ENCODE measurements around the gene TUT1. TPM values are rescaled to one million over a fixed set of nuclear protein-coding genes. Genes with fewer than 3 reads are reported as not detected.

The TUT1 gene
- total and polyA plus RNA-seq, 2 experiments from 2014 or later: 12.8 to 22.2 TPM

GRCh38 chr11:62605902-62606301 lies 14.6 kb upstream of the TUT1 start:
- Histone ChIP-seq H3K9me2 (ENCODE audit: insufficient read depth) (no peaks in the 10 kb centered on the region), H3F3A (replicated peaks; ENCODE audit: low read depth) (peaks cover 20% of the 10 kb centered on the region), H3K27me3 (ENCODE audit: insufficient read depth) (peaks cover 31% of the 10 kb centered on the region), H3K4me1 (ENCODE audit: insufficient read depth) (peaks cover 8% of the 10 kb centered on the region; the same call in 1 of the 2 replicates), H3K4me3 (no peak overlapping the region), H3K36me3 (ENCODE audit: insufficient read depth) (no peaks in the 10 kb centered on the region), H3K4me2 (no peak overlapping the region), H3K27ac (ENCODE audit: low read depth) (no peak overlapping the region), H3K79me2 (replicated peaks; ENCODE audit: insufficient read depth) (peaks cover under 1% of the 10 kb centered on the region; the same call in 1 of the 2 replicates), H2AFZ (no peak overlapping the region), H4K20me1 (replicated peaks; ENCODE audit: insufficient read depth) (0 out of 2 replicates have a peak, but pooled peaks cover 6% of the 10 kb centered on the region)
- Mint-ChIP-seq H3K27ac (no peak overlapping the region), H3K36me3 (ENCODE audit: low read depth) (peaks cover 11% of the 10 kb centered on the region; the same call in 2 of the 3 replicates), H3K4me1 (peaks cover 54% of the 10 kb centered on the region), H3K9me3 (no peaks in the 10 kb centered on the region; the same call in 2 of the 3 replicates), H3K27me3 (ENCODE audit: insufficient read depth, low read depth, poor library complexity) (peaks cover 36% of the 10 kb centered on the region), H3K4me3 (no peak overlapping the region)
- ATAC-seq (no peak), DNase-seq (ENCODE audit: low spot score) (no peak)
- TF ChIP-seq REST (IDR thresholded peaks at IDR 0.05; ENCODE audit: unreplicated experiment): no peak
- no peak for TF ChIP-seq POLR2AphosphoS5 (IDR thresholded peaks at IDR 0.05; ENCODE audit: low read depth)
- TF ChIP-seq CTCF (conservative IDR thresholded peaks at IDR 0.05; ENCODE audit: low read depth in 2 of 2): no peak
- TF ChIP-seq ETS1 (IDR thresholded peaks at IDR 0.05): no peak
- TF ChIP-seq, protein P1, sequence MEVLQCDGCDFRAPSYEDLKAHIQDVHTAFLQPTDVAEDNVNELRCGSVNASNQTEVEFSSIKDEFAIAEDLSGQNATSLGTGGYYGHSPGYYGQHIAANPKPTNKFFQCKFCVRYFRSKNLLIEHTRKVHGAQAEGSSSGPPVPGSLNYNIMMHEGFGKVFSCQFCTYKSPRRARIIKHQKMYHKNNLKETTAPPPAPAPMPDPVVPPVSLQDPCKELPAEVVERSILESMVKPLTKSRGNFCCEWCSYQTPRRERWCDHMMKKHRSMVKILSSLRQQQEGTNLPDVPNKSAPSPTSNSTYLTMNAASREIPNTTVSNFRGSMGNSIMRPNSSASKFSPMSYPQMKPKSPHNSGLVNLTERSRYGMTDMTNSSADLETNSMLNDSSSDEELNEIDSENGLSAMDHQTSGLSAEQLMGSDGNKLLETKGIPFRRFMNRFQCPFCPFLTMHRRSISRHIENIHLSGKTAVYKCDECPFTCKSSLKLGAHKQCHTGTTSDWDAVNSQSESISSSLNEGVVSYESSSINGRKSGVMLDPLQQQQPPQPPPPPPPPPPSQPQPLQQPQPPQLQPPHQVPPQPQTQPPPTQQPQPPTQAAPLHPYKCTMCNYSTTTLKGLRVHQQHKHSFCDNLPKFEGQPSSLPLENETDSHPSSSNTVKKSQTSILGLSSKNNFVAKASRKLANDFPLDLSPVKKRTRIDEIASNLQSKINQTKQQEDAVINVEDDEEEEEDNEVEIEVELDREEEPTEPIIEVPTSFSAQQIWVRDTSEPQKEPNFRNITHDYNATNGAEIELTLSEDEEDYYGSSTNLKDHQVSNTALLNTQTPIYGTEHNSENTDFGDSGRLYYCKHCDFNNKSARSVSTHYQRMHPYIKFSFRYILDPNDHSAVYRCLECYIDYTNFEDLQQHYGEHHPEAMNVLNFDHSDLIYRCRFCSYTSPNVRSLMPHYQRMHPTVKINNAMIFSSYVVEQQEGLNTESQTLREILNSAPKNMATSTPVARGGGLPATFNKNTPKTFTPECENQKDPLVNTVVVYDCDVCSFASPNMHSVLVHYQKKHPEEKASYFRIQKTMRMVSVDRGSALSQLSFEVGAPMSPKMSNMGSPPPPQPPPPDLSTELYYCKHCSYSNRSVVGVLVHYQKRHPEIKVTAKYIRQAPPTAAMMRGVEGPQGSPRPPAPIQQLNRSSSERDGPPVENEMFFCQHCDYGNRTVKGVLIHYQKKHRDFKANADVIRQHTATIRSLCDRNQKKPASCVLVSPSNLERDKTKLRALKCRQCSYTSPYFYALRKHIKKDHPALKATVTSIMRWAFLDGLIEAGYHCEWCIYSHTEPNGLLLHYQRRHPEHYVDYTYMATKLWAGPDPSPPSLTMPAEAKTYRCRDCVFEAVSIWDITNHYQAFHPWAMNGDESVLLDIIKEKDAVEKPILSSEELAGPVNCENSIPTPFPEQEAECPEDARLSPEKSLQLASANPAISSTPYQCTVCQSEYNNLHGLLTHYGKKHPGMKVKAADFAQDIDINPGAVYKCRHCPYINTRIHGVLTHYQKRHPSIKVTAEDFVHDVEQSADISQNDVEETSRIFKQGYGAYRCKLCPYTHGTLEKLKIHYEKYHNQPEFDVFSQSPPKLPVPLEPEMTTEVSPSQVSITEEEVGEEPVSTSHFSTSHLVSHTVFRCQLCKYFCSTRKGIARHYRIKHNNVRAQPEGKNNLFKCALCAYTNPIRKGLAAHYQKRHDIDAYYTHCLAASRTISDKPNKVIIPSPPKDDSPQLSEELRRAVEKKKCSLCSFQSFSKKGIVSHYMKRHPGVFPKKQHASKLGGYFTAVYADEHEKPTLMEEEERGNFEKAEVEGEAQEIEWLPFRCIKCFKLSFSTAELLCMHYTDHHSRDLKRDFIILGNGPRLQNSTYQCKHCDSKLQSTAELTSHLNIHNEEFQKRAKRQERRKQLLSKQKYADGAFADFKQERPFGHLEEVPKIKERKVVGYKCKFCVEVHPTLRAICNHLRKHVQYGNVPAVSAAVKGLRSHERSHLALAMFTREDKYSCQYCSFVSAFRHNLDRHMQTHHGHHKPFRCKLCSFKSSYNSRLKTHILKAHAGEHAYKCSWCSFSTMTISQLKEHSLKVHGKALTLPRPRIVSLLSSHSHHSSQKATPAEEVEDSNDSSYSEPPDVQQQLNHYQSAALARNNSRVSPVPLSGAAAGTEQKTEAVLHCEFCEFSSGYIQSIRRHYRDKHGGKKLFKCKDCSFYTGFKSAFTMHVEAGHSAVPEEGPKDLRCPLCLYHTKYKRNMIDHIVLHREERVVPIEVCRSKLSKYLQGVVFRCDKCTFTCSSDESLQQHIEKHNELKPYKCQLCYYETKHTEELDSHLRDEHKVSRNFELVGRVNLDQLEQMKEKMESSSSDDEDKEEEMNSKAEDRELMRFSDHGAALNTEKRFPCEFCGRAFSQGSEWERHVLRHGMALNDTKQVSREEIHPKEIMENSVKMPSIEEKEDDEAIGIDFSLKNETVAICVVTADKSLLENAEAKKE (CRISPR knock-in tag; IDR thresholded peaks at IDR 0.05): no peak
- TF ChIP-seq JUNB (IDR thresholded peaks at IDR 0.05; ENCODE audit: unreplicated experiment): no peak
- no peak for TF ChIP-seq ZNF114 (CRISPR knock-in tag; IDR thresholded peaks at IDR 0.05)
- TF ChIP-seq STAT1 (IDR thresholded peaks at IDR 0.05; ENCODE audit: unreplicated experiment): no peak
- TF ChIP-seq EZH2phosphoT487 (IDR thresholded peaks at IDR 0.05; ENCODE audit: unreplicated experiment): no peak
- TF ChIP-seq CREB1 (CRISPR knock-in tag; IDR thresholded peaks at IDR 0.05; ENCODE audit: low read depth): no peak
- TF ChIP-seq ZNF331 (CRISPR knock-in tag; IDR thresholded peaks at IDR 0.05; ENCODE audit: low read depth): no peak
- TF ChIP-seq NANOG (IDR thresholded peaks at IDR 0.05; ENCODE audit: borderline replicate concordance): no peak
- TF ChIP-seq EZH2 (IDR thresholded peaks at IDR 0.05; ENCODE audit: low read depth, unreplicated experiment): no peak

All from GM23338 (cell line).